Measurements from ENCODE around the gene ENGASE. TPM values are rescaled to one million over a fixed set of nuclear protein-coding genes. Genes with fewer than 3 reads are reported as not detected.

Gene ENGASE
- total and polyA plus RNA-seq, 2 donors (not counting 1 experiment from before 2014, with no cell fraction given) = 92.1 to 122 TPM

DNA sequence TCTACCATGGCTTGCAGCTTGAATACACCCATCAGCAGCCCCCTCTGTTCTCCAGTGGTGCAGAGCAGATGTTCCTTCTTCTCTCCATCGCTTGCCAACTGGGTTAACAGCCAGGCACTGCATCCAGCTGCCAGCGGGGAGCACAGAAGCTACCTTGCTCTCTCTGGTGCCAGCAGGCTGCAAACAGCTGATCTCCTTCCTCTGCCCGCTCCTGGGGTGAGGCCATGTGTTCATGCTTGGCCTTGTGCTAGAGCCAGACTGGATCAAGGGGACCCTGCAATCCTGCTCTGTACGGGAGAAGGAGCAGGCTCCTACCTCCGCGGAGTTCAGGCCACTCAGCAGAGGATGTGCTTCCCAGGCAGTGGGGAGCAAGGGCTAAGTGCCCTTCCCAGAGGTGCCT, 24.1 kb upstream of the ENGASE start:
- Mint-ChIP-seq H3K27me3 (peaks cover 26% of the 10 kb centered on the region), H3K27ac (no peak overlapping the region), H3K4me3 (no peak overlapping the region), H3K9me3 (ENCODE audit: insufficient read depth) (peaks cover 8% of the 10 kb centered on the region), H3K4me1 (peaks cover 1% of the 10 kb centered on the region)
- no peaks in the 10 kb centered on the region for H3K79me2 ChIP-seq (ENCODE audit: control insufficient read depth, insufficient read depth, low read length)
- H3K4me1 ChIP-seq (ENCODE audit: control insufficient read depth in 2 of 2, insufficient read depth in 2 of 2, low read length in 2 of 2) = no peaks in the 10 kb centered on the region
- TF ChIP-seq EZH2 (IDR thresholded peaks at IDR 0.05; ENCODE audit: borderline replicate concordance, insufficient read depth, low read depth, low read length, poor library complexity, severe bottlenecking) = no peak
- TF ChIP-seq, protein P1, sequence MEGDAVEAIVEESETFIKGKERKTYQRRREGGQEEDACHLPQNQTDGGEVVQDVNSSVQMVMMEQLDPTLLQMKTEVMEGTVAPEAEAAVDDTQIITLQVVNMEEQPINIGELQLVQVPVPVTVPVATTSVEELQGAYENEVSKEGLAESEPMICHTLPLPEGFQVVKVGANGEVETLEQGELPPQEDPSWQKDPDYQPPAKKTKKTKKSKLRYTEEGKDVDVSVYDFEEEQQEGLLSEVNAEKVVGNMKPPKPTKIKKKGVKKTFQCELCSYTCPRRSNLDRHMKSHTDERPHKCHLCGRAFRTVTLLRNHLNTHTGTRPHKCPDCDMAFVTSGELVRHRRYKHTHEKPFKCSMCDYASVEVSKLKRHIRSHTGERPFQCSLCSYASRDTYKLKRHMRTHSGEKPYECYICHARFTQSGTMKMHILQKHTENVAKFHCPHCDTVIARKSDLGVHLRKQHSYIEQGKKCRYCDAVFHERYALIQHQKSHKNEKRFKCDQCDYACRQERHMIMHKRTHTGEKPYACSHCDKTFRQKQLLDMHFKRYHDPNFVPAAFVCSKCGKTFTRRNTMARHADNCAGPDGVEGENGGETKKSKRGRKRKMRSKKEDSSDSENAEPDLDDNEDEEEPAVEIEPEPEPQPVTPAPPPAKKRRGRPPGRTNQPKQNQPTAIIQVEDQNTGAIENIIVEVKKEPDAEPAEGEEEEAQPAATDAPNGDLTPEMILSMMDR (IDR thresholded peaks at IDR 0.05) = no peak
- DNase-seq (no peak), ATAC-seq (ENCODE audit: low read depth) (no peak)
- no peak overlapping the region for H3K4me2 ChIP-seq (replicated peaks; ENCODE audit: low read depth, low read length, poor library complexity, severe bottlenecking)
- no peak overlapping the region for H3K9ac ChIP-seq (ENCODE audit: low read length)
- H3K27ac ChIP-seq (ENCODE audit: low read length in 2 of 2) = no peak overlapping the region
- H4K20me1 ChIP-seq (ENCODE audit: control insufficient read depth, insufficient read depth, low read length, poor library complexity, severe bottlenecking) = no peaks in the 10 kb centered on the region
- ChIA-PET CTCF (interaction anchor here (0.6 to 2.4 kb wide), 3 partner anchors 8 to 343 kb away, joined by 3 to 8 read pairs (median 6); no protein-coding TSS in a partner anchor), POLR2A (no interaction called here)
- H3K4me3 ChIP-seq (ENCODE audit: control extremely low read depth in 1 of 5, extremely low read depth in 1 of 5, insufficient read depth in 1 of 5, low read depth in 2 of 5, low read length in 4 of 5) = no peak overlapping the region
- H3K36me3 ChIP-seq (replicated peaks in 1 of 2; ENCODE audit: control extremely low read depth in 1 of 2, control insufficient read depth in 1 of 2, extremely low read depth in 1 of 2, insufficient read depth in 2 of 2, low read length in 1 of 2) = no peaks in the 10 kb centered on the region
- intact Hi-C loops (cut with micrococcal nuclease) = no loop called here
- WGBS (ENCODE audit: insufficient coverage) = 89% methylated on average over 6 of the region's 6 CpGs
- H3K27me3 ChIP-seq (replicated peaks in 1 of 4; ENCODE audit: control extremely low read depth in 1 of 4, control insufficient read depth in 3 of 4, insufficient read depth in 4 of 4, low read length in 3 of 4) = peaks cover 0 to 8% (median 0%) of the 10 kb centered on the region in 4 experiments
- no peak overlapping the region for H2AFZ ChIP-seq (ENCODE audit: insufficient read depth, low read depth, low read length, poor library complexity, severe bottlenecking)
- peaks cover 0 to 14% (median 5%) of the 10 kb centered on the region in 3 donors for H3K9me3 ChIP-seq (ENCODE audit: control extremely low read depth in 1 of 3, control insufficient read depth in 2 of 3, insufficient read depth in 1 of 3, low read length in 2 of 3)

DNA sequence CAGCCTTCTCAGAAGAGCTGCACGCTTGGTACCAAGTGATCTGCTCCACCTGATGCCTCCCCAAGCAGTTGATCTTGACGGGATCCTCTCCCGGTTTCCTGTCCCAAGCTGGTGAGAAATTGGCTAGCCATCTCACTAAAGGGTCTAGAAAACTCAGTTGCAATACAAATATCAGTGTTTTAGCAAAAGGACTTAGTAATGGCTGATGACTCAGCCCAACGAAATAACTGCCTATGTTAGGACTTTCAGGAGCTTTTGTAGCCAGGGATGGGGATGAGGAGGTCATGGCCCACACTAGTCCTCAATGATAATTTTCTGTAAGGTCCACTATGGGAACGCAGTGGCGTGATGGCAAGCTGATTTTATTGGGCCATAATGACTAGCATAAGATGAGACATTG, 23.3 kb upstream of the ENGASE start:
- peaks cover 8% of the 10 kb centered on the region for H3K9me3 Mint-ChIP-seq (ENCODE audit: insufficient read depth)

More for the DNA sequence above, 23.3 kb upstream of the ENGASE start:
- peaks cover 0 to under 1% (median 0%) of the 10 kb centered on the region in 4 experiments for H3K27me3 ChIP-seq (replicated peaks in 1 of 4; ENCODE audit: control extremely low read depth in 1 of 4, control insufficient read depth in 3 of 4, insufficient read depth in 4 of 4, low read length in 3 of 4)
- TF ChIP-seq, protein P1 (IDR thresholded peaks at IDR 0.05) = no peak
- TF ChIP-seq EZH2 (IDR thresholded peaks at IDR 0.05; ENCODE audit: borderline replicate concordance, insufficient read depth, low read depth, low read length, poor library complexity, severe bottlenecking) = no peak
- 77% methylated on average over 3 of the region's 6 CpGs for WGBS (ENCODE audit: insufficient coverage)
- H3K27ac ChIP-seq (ENCODE audit: low read length in 2 of 2) = no peak overlapping the region
- H4K20me1 ChIP-seq (ENCODE audit: control insufficient read depth, insufficient read depth, low read length, poor library complexity, severe bottlenecking) = no peaks in the 10 kb centered on the region
- no peak overlapping the region for H3K9ac ChIP-seq (ENCODE audit: low read length)
- Mint-ChIP-seq H3K27ac (no peak overlapping the region), H3K4me3 (no peak overlapping the region), H3K27me3 (peaks cover 23% of the 10 kb centered on the region), H3K4me1 (no peaks in the 10 kb centered on the region)
- no peaks in the 10 kb centered on the region for H3K79me2 ChIP-seq (ENCODE audit: control insufficient read depth, insufficient read depth, low read length)
- H3K4me3 ChIP-seq (ENCODE audit: control extremely low read depth in 1 of 5, extremely low read depth in 1 of 5, insufficient read depth in 1 of 5, low read depth in 2 of 5, low read length in 4 of 5) = no peak overlapping the region
- H3K4me2 ChIP-seq (replicated peaks; ENCODE audit: low read depth, low read length, poor library complexity, severe bottlenecking) = no peak overlapping the region
- CTCF ChIA-PET = interaction anchor here (1.1 to 2.4 kb wide), 2 partner anchors 9 to 342 kb away, joined by 6 to 8 read pairs; no protein-coding TSS in a partner anchor
- no peaks in the 10 kb centered on the region for H3K4me1 ChIP-seq (ENCODE audit: control insufficient read depth in 2 of 2, insufficient read depth in 2 of 2, low read length in 2 of 2)
- H3K9me3 ChIP-seq (ENCODE audit: control extremely low read depth in 1 of 3, control insufficient read depth in 2 of 3, insufficient read depth in 1 of 3, low read length in 2 of 3) = peaks cover 0 to 14% (median 5%) of the 10 kb centered on the region in 3 donors
- no peak for DNase-seq
- no peak for ATAC-seq (ENCODE audit: low read depth)
- no peak overlapping the region for H2AFZ ChIP-seq (ENCODE audit: insufficient read depth, low read depth, low read length, poor library complexity, severe bottlenecking)
- intact Hi-C loops (cut with micrococcal nuclease) = no loop called here
- POLR2A ChIA-PET = no interaction called here
- no peaks in the 10 kb centered on the region for H3K36me3 ChIP-seq (replicated peaks in 1 of 2; ENCODE audit: control extremely low read depth in 1 of 2, control insufficient read depth in 1 of 2, extremely low read depth in 1 of 2, insufficient read depth in 2 of 2, low read length in 1 of 2)
